GM12875 (cell line): Measurements from ENCODE around the gene DRAM1.
"Not testable (repeated sequence)": the region's sequence is repeated elsewhere in the genome, so short reads cannot be mapped to it uniquely, and the experiment has no call there.

Experiments used
- H3K4me3 ChIP-seq: one replicate; pipeline ENCODE4 v1.5.1; 2011; ENCODE audit warnings: low read depth, low read length, control low read depth
- CTCF ChIP-seq: IDR thresholded peaks from 2 replicates; pipeline ENCODE4 v1.5.1; 2011; ENCODE audit warnings: low read depth, mild to moderate bottlenecking, control low read depth, inconsistent platforms, low read length, moderate library complexity, borderline replicate concordance; ENCODE audit not compliant: insufficient read depth

The DRAM1 gene

GRCh38 chr12:101915841-101916240, 38.5 kb downstream of the DRAM1 start:
- no peak for TF ChIP-seq CTCF
- no peak overlapping the region for H3K4me3 ChIP-seq

- H3K4me3 ChIP-seq, result not testable (repeated sequence)
Measured at GRCh38 chr12:101918805-101919204, 41.4 kb downstream of the DRAM1 start.

DNA sequence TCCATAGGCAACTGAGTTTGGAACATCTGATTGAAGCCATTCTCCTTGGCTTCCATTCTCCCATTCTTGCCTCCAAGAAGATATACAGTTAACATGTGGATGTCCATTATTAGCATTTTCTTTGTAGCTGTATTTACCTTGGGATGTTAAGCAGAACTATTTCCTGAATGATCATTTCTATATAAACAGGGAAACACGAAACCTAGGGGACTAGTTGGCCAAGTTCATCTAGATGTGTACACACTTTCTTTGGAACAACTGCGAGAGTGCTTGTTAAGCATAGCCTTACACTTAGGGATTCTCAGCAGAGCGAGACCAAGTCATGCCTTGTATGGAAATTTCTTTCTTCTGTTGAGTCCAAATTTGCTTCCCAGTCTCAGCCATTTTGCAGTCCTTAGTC, 42.1 kb downstream of the DRAM1 start:
- TF ChIP-seq CTCF, result no peak

DNA sequence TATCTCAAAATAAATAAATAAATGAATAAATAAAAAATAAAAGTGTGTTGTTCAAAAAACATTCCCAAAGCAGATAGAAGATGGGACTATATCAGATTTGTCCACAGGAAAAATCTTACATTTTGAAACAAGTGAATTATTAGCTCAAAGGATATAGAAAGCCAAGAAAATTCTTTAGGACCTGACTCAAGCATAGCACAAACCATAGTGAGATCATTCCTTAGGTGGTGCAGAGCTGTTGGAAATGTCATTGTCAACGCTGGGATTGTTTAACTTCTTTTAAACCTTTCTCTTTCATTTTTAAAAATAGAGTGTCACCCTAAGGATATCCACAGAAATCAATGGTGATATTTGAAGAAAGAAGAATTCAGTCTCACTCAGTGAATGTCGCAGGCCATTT, 43.5 kb downstream of the DRAM1 start:
- no peak overlapping the region for H3K4me3 ChIP-seq
- no peak for TF ChIP-seq CTCF

More for the DNA sequence above, 42.1 kb downstream of the DRAM1 start:
- no peak overlapping the region for H3K4me3 ChIP-seq

- TF ChIP-seq CTCF, result no peak
- no peak overlapping the region for H3K4me3 ChIP-seq
Measured at GRCh38 chr12:101923045-101923718, 45.8 kb downstream of the DRAM1 start.

- H3K4me3 ChIP-seq, result no peak overlapping the region
- TF ChIP-seq CTCF, result no peak
Measured at GRCh38 chr12:101924618-101925017, 47.2 kb downstream of the DRAM1 start.

DNA sequence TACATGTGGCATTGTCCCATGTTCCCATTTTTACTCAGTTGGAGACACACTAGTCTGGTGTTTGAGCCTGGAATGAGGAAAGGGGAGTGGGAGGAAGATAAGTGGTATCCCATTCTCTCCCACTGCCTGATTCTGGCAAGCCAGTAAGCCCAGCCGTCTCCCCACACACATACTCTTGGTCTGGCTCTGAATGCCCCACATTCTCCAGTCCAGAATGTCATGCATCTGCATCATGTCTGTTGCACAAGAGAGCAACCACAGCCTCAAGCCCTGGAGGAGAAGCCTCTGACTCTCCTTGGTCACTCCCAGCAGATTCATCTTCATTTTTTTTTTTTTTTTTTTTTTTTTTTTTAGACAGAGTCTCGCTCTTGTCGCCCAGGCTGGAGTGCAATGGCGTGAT, 48.0 kb downstream of the DRAM1 start:
- no peak for TF ChIP-seq CTCF

More for the DNA sequence above, 48.0 kb downstream of the DRAM1 start:
- H3K4me3 ChIP-seq, result no peak overlapping the region
